T-helper 2 cell (primary cell): ENCODE measurements around the gene CCDC85C.

Experiments used
- DNase-seq, 5 experiments: peaks; one replicate each; pipeline versions ENCODE4 v3.0.0 to v3.0.0-alpha.2; 2012 to 2022

Gene CCDC85C

DNA sequence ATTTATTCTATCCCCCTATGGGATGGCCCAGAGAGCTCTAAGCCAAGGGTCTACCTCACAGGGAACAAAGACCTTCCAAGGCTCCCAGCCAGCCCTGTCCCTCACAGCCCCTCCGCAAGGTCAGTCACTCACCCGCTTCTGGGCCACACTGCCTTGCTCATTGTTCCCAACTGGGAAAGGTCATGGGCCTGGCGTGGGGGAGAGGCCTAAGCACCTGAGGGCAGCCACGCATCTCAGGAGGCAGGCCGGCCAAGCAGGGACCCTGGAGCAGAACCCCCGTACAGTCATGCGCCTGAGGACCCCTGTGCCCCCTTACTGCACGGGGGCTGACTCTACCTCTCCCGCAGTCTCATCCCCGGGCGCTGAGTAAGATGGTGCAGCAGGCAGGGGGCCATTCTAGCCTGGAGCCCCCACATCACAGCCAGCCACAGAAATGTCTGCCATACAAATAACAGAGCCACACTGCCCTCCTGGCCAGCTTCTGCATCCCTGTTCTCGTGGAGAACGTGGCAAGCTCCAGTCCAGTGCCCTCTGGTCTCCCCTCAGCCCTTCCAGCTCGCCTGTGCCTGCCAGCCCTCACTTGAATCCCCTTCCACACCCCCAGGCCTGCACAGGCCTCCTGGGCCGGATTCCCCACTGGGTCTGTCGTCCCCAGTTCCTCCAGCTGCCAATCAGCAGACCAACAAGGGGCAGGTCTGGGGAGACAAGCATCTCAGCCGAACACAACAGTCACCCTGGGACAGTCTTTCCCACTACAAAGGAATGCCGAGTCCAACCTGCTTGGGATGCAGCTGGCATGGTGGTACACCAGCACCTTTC, 16.3 kb downstream of the CCDC85C start:
- no peak for DNase-seq

DNA sequence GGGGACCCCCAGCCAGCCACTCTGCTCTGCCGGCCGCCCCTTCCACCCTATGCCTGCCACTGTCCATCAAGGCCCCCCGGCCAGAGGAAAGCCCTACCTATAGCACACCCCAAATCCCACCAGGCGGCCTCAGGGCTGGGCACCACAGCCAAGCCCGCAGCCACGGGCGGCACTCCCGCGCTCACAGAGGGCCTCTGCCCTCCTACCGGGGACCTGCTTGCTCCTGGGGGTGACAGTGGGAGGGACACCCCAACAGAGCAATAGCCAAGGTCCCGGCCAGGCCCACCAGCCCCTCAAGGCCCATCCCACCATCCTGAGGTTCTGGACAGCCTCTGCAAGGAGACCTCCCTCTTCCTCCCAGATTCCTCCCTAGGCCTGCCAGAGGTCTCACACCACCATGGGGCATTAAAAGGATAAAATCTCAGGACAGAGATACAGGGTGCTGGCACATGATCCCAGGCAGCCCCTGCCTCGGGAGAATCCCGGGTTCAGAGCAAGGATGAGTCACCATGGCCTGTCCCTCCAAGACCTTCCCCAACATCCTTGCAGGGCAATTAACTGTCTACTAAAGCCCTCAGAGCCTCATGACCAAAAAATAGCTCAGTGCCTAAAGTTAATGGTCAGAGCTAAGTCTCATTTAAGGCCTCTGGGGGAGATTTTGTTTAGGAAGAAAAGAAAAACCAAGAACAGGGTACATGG, 17.1 kb downstream of the CCDC85C start:
- no peak for DNase-seq

DNA sequence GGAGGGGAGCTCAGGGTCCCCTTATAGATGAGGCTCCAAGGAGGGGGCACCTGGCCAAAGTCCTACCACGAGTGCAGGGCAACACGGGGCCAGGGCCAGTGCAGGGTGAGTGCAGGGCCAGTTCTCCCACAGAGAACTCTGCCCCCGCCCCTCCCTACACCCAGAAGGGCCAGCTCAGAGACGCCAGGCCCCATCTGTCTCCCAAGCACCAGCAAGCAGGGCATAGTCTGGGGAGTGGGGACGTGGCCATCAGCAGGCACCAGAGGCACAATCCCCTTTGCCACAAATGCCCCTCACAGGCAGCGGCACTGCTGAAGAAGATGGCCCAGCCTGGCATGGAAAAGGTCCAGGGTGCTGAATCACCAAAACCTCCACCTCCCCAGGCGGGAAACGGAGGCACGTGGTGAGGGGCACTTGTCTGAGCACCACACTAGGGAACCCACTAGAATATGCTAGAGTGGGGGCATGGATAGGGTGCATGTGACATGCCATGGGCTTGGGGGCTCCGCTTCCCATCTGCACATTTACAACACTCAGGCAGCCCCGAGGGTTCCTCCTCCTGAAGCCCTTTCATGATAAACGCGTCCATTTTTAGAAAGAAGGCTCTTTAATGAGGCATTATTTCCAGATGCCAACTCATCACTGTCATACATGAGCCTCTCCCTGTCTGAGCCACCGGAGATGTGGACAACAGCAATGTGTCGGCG, 17.8 kb downstream of the CCDC85C start:
- DNase-seq: no peak

GRCh38 chr14:99584823-99585222, 19.2 kb downstream of the CCDC85C start:
- DNase-seq: no peak

DNA sequence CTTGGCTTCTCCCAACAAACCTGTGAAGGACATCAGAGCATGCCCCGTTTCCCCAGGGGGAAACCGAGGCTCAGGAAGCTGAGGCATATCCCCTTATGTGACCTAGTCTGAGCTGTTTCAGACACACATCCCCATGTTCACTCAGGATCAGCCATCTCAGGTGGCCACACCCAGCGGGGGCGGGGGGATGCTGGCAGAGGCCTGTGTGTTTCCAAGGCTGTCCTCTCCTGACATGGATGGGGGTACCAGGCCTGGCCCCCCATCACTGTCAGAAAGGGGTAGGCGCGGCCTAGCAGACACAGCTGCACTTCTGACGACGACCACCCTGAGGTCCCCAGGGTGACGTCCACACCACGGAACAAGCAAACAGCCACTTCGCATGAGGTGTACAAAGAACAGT, 22.1 kb downstream of the CCDC85C start:
- no peak for DNase-seq

DNA sequence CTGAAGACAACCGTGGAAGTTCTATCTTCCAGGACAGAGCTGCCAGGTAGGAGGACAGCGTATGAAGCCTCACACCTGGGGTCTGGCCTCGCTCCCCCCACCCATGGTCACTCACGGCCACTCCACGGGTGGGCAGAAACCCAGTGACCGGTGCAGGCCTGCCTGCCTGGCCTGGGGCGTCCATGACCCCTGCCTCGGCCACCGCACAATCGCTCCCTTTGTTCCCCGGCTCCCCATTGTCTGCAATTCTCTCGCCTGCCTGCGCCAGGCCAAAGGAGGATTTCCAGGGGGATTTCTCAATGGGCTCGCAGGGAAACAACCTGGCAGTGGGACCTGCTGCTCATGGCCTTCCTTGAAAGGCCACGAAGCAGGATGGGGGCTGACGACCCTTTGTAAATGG, 22.6 kb downstream of the CCDC85C start:
- DNase-seq: no peak

DNA sequence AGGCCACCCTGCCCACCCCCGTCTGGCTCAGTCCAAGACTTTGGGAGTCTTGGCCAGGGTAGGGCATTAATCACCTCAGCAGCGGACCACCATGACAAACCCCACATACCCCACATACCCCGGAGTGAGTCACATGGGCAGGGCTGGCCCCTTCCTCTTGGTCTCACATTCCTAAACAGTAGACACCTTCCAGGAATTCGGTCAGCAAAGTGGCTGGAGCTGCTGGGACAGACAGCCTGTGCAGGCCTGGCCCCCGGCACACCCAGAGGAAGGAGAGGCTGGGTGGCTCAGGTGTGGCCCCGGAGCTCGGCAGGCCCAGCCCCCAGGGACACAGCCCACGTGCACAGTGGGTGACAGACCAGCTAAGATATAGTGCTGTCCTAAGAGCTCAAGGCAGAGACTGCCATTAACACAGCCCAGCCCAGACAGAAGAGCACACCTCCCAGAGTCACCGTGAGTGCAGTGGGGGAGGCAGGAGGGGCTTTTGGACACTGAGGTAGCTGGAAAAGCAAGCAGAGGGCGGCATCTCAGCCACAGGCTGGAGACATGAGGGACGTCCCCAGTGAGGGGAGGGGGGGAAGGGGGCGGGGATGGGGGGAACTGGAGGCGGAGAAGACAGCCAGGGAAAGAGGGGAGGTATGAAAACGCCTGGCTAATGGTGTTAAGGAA, 24.0 kb downstream of the CCDC85C start:
- no peak for DNase-seq

- no peak for DNase-seq
Measured at GRCh38 chr14:99579120-99579836, 24.7 kb downstream of the CCDC85C start.

GRCh38 chr14:99578541-99579101, 25.4 kb downstream of the CCDC85C start:
- DNase-seq: no peak

DNA sequence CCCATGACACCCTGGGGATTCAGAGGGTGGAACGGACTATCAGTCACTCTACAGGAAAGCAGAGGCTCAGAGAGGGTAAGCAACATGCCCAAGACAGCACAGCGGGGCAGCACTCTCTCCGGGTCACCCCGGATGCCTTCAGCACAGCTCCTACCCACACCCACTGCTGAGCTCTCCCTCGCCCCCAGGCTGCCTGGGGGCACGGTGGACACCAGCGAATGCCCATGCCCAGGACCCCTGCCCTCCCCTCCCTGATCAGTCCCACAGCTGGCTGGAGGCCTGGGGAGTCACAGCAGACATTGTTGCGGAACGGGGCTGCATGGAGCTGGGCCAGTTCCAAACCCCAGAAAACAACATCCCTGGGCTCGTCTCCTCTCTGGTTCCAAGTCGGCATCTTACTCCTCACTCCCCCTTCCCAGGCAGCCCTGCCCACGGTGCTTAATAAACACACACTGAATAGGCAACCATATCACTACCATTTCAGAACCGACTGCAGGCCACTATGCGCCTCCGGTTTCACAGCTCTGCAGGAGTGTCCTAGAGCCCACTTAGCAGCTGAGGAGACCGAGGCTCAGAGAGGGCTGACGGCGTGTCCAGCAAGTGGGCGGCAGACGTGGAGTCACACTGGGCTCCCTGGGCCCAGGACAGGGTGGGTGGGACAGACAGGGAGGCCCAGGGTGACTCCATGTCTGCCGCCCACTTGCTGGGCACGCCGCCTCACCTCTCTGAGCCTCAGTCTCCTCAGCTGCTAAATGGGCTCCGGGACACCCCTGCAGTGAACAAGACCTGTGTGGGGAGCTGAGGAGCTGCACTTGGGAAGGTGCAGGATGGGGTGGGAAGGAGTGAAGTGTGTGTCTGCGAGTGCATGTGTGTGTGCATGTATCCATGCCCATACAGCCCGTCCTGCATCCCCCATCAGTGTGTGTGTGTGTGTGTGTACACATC, 27.0 kb downstream of the CCDC85C start:
- no peak for DNase-seq

- DNase-seq: no peak
Measured at GRCh38 chr14:99576304-99576703, 27.7 kb downstream of the CCDC85C start.

DNA sequence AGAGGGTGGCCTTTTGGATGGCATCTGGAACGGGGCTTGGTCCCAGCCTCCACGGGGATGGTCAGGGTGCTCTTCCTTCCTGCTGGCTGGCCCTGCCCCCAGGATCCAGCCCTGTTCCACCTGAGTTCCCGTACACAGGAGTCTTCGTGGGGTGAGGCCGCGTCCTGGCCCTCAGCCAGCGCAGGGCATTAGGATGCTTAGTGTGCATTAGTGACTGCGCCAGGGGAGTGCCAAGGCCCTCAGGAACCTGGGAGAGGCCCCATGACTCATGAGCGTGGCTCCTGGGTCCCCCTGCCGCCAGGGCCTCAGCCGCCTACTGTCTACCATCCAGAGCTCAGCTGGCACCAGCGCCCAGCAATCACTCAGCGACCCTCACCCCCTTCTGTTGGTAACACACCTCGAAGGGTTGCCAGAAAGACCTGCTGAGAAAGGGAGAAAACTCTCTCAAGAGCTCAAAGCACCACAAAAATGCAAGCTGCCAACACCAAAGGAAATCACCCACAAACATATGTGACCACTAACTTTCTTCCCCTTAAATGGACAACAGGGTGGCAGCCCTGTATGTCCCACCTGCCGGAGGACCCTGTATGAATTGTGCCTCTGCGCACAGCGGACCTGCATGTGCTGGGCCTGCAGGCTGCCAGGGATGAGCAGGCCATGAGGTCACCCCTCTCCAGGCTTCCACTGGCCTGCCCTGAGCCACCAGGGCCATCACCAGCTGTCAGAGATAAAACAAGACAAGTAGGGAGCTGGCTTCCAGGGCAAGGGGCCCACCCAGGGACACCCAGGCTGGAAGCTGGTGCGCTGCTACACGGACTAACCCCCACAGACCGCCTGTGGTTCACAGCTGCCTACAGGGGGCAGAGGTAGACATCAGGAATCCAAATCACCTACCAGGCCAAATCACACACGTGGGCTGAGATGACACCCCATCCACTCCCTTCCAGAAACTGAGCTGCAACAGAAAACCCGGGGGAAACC, 28.7 kb downstream of the CCDC85C start:
- DNase-seq: no peak

DNA sequence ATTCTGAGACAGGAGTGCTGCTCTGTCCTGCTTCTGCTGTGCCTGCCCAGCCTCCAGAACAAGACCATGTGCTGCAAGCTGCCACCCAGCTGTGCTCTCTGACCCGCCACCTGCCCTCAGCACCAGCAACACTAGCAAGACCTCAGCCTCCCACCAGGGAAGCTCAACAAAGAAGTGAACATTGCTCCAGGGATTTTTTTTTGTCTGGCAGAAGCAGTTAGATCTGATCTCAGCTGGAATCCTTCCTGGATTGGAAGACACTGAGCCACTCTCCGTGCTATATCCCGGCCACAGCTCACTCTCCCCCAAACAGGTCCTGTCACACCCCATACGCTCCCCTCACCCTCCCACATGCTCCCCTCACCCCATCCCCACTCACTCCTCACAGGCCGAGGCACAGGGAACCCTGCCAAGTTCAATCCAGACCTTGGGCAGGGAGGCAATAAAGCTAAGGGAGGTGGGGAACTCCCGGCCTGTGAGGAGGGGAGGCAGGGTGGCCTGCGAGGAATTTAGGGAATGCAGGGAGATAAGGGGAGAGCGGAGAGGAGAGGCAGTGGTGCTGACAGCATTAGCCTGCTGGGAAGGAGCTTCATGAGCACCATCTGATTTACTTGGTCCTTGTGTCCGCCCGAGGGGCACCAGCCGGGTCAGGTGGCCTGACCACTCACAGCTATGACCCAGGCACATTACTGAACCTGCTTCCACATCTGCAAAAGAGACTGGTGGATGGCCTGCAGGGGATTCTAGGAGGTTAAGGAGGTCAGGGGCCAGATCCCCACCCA, 29.7 kb downstream of the CCDC85C start:
- no peak for DNase-seq

GRCh38 chr14:99573436-99574098, 30.4 kb downstream of the CCDC85C start:
- no peak for DNase-seq

DNA sequence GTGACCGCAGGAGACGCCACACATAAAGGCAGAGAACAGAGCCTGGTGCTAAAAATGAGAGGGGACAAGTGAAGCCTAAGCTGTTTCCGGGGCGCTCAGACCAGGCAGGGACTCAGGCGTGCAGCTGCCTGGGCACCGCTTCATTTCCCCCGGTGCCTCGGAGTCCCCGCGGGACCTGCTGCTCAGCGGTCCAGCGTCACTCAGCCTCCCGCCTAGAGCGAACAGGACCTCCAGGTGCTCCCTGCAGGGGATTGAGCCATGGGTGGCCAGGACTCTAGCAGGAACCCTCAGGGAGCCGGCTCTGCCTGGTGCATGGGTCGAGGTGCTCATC, 31.0 kb downstream of the CCDC85C start:
- no peak for DNase-seq

DNA sequence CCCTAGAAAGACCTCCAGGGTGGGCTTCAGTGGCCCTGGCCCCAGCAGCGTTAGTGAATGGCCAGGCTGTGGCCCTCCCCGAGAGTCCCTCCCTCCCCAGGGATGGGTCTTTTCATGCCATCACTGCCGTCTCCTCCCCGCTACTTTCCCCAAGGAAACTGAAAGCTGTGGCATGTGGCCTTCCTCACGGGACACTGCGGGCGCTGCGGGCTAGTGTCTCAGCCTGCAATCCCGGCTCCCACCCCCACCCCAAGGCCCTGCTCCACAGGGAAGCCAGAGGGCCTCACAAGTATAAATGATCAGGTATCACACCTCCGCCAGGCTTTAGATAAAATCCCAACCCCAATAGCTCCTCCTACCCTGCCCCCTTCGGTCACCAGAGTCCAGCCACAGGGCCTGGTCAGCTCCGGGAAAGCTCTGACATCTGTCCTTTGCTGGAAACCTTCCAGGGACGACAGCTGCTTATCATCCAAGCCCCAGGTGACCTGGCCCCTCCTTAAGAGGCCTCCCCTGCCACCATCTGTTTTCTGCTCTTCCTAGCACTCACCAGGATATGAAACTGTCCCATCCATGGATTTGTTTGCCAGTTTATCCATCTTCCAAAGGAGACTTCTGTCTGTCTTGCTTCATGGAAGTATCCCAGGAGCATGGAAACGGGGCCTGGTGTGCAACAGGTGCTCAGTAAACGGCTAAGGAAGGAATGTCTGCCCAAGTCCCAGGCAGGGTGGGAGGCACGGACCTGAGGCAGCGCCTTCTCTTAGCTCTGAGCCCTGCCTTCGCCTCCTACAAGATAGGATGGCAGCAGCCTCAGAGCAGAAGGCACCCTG, 31.6 kb downstream of the CCDC85C start:
- no peak for DNase-seq

GRCh38 chr14:99571303-99571986, 32.6 kb downstream of the CCDC85C start:
- no peak for DNase-seq
